H1 (cell line): ENCODE results near the gene HBA2. TPM values are rescaled to one million over a fixed set of nuclear protein-coding genes. Genes with fewer than 3 reads are reported as not detected.

Experiments
- CTCF ChIA-PET: fragments of 300-600 bp; sonication (Branson Sonifier 250); formaldehyde crosslinking; loops from one replicate; lab custom pipeline; 2021; ENCODE audit not compliant: partially characterized antibody; lab: Charles Lee
- POLR2A ChIA-PET: fragments of 300-600 bp; sonication (Branson Sonifier 250); formaldehyde crosslinking; loops from one replicate; lab custom pipeline; 2021; ENCODE audit warnings: inconsistent platforms; ENCODE audit not compliant: partially characterized antibody; lab: Charles Lee
- DNase-seq, 2 experiments: peaks; one replicate each; pipeline versions ENCODE4 v3.0.0 to v3.0.0-alpha.2; 2010 to 2022; ENCODE audit warnings: low spot score in 2 of 2, low read depth in 1 of 2, mixed read lengths in 1 of 2
- FAIRE-seq: peaks from 2 replicates; lab custom pipeline; 2011; peaks lifted over from hg19 to GRCh38; lab: Jason Lieb, UNC
- H2AFZ ChIP-seq: 2 replicates; pipeline ENCODE4 v1.8.1; 2012; ENCODE audit warnings: low read length, inconsistent platforms
- H2AK5ac ChIP-seq: 2 replicates; pipeline ENCODE4 v1.6.1; 2013; ENCODE audit warnings: low read depth, low read length
- H2BK120ac ChIP-seq: replicated peaks from 2 replicates; pipeline ENCODE3; 2013; ENCODE audit warnings: low read depth, low read length, inconsistent platforms
- H2BK12ac ChIP-seq: 2 replicates; pipeline ENCODE4 v1.6.1; 2013; ENCODE audit warnings: low read depth, low read length
- H2BK15ac ChIP-seq: 2 replicates; pipeline ENCODE4 v1.6.1; 2013; ENCODE audit warnings: low read length
- H2BK20ac ChIP-seq: 2 replicates; pipeline ENCODE4 v1.6.1; 2013; ENCODE audit warnings: low read length
- H2BK5ac ChIP-seq: 2 replicates; pipeline ENCODE4 v1.6.1; 2013; ENCODE audit warnings: low read depth, low read length
- H3K14ac ChIP-seq: 2 replicates; pipeline ENCODE4 v1.6.1; 2013; ENCODE audit warnings: inconsistent platforms; ENCODE audit not compliant: insufficient read length
- H3K18ac ChIP-seq: 2 replicates; pipeline ENCODE4 v1.6.1; 2013; ENCODE audit warnings: low read length; ENCODE audit errors: extremely low read depth
- H3K23ac ChIP-seq: 2 replicates; pipeline ENCODE4 v1.6.1; 2013; ENCODE audit warnings: inconsistent platforms; ENCODE audit not compliant: insufficient read length
- H3K23me2 ChIP-seq: 2 replicates; pipeline ENCODE4 v1.6.1; 2013; ENCODE audit warnings: low read depth, low read length
- H3K27ac ChIP-seq: 2 replicates; pipeline ENCODE4 v1.6.1; 2011; ENCODE audit warnings: low read depth, low read length, inconsistent platforms
- H3K27me3 ChIP-seq, 4 experiments: replicated peaks in 1 of 4; 1 replicate in 1 of 4; 2 replicates in 3 of 4; pipeline versions ENCODE4 v1.6.1 to v1.8.1; 2011 to 2013; ENCODE audit warnings: low read length in 3 of 4, mild to moderate bottlenecking in 3 of 4, inconsistent platforms in 2 of 4, mixed read lengths in 2 of 4, moderate library complexity in 1 of 4; ENCODE audit not compliant: control insufficient read depth in 3 of 4, insufficient read depth in 3 of 4; ENCODE audit errors: extremely low read depth in 1 of 4
- H3K36me3 ChIP-seq, 4 experiments: 2 replicates each; pipeline versions ENCODE4 v1.6.1 to v1.8.1; 2011 to 2013; ENCODE audit warnings: mild to moderate bottlenecking in 4 of 4, low read length in 3 of 4, moderate library complexity in 2 of 4, control low read depth in 1 of 4, inconsistent platforms in 1 of 4; ENCODE audit not compliant: insufficient read depth in 4 of 4, control insufficient read depth in 2 of 4
- H3K4ac ChIP-seq: replicated peaks from 2 replicates; pipeline ENCODE3; 2013; ENCODE audit warnings: low read length, low read depth, mixed read lengths, inconsistent platforms; ENCODE audit not compliant: insufficient read length
- H3K4me1 ChIP-seq, 4 experiments: replicated peaks in 1 of 4; 1 replicate in 1 of 4; 2 replicates in 3 of 4; pipeline versions ENCODE4 v1.6.1 to v1.8.1; 2011 to 2013; ENCODE audit warnings: low read length in 3 of 4, inconsistent platforms in 2 of 4, mixed read lengths in 1 of 4; ENCODE audit not compliant: insufficient read depth in 4 of 4, control insufficient read depth in 3 of 4
- H3K4me2 ChIP-seq, 2 experiments: 2 replicates each; pipeline versions ENCODE4 v1.6.1 to v1.8.1; 2011 to 2013; ENCODE audit warnings: low read depth in 2 of 2, low read length in 2 of 2, control low read depth in 1 of 2, inconsistent platforms in 1 of 2, mild to moderate bottlenecking in 1 of 2; ENCODE audit not compliant: insufficient read depth in 1 of 2
- H3K4me3 ChIP-seq, 4 experiments: fragments of 200-600, 300-600 bp in 1 of 4; sonication (generic), shearing (Covaris generic), sonication (Bioruptor Twin) in 1 of 4; 2 replicates each; pipeline versions ENCODE4 v1.5.1 to v1.8.1; 2011 to 2016; ENCODE audit warnings: low read length in 4 of 4, low read depth in 3 of 4, control low read depth in 2 of 4, inconsistent platforms in 2 of 4, mild to moderate bottlenecking in 2 of 4, mixed read lengths in 1 of 4, moderate library complexity in 1 of 4; ENCODE audit not compliant: insufficient read depth in 2 of 4; ENCODE audit errors: extremely low read depth in 1 of 4
- H3K56ac ChIP-seq: replicated peaks from 2 replicates; pipeline ENCODE3; 2013; ENCODE audit warnings: low read depth, mild to moderate bottlenecking, mixed read lengths, low read length, inconsistent platforms; ENCODE audit not compliant: insufficient read length
- H3K79me1 ChIP-seq: 2 replicates; pipeline ENCODE4 v1.6.1; 2013; ENCODE audit warnings: low read depth, low read length, control low read depth
- H3K79me2 ChIP-seq, 2 experiments: 2 replicates each; pipeline versions ENCODE4 v1.6.1 to v1.8.1; 2012 to 2013; ENCODE audit warnings: low read length in 2 of 2, mild to moderate bottlenecking in 2 of 2, inconsistent platforms in 1 of 2; ENCODE audit not compliant: insufficient read depth in 2 of 2, control insufficient read depth in 1 of 2
- H3K9ac ChIP-seq, 4 experiments: replicated peaks in 1 of 4; 1 replicate in 1 of 4; 2 replicates in 3 of 4; pipeline versions ENCODE4 v1.6.1 to v1.8.1; 2011 to 2013; ENCODE audit warnings: low read depth in 3 of 4, low read length in 3 of 4, control low read depth in 2 of 4, mild to moderate bottlenecking in 2 of 4, moderate library complexity in 2 of 4, inconsistent platforms in 1 of 4; ENCODE audit errors: extremely low read depth in 1 of 4
- H3K9me3 ChIP-seq, 2 experiments: 2 replicates each; pipeline versions ENCODE4 v1.6.1 to v1.8.1; 2012 to 2013; ENCODE audit warnings: mild to moderate bottlenecking in 2 of 2, moderate library complexity in 2 of 2, control low read depth in 1 of 2, inconsistent platforms in 1 of 2, low read depth in 1 of 2, low read length in 1 of 2, mixed read lengths in 1 of 2; ENCODE audit not compliant: insufficient read depth in 2 of 2
- H4K20me1 ChIP-seq, 2 experiments: replicated peaks in 1 of 2; 2 replicates each; pipeline versions ENCODE3 to v1.8.1; 2011 to 2013; ENCODE audit warnings: inconsistent platforms in 2 of 2, low read length in 2 of 2, mild to moderate bottlenecking in 1 of 2; ENCODE audit not compliant: insufficient read depth in 2 of 2, control insufficient read depth in 1 of 2
- H4K5ac ChIP-seq: 2 replicates; pipeline ENCODE4 v1.6.1; 2013; ENCODE audit warnings: low read length, low read depth, mixed read lengths, inconsistent platforms; ENCODE audit not compliant: insufficient read length
- H4K8ac ChIP-seq: 2 replicates; pipeline ENCODE4 v1.8.0; 2013; ENCODE audit warnings: mild to moderate bottlenecking, moderate library complexity, low read length, inconsistent platforms; ENCODE audit not compliant: insufficient read depth; ENCODE audit errors: extremely low read depth
- H4K91ac ChIP-seq: replicated peaks from 2 replicates; pipeline ENCODE3; 2013; ENCODE audit warnings: low read length, mixed read lengths, inconsistent platforms; ENCODE audit not compliant: insufficient read length
- RAD21 ChIP-seq, 2 experiments: IDR thresholded peaks in 1 of 2; conservative IDR thresholded peaks in 1 of 2; 2 replicates each; pipeline ENCODE4 v1.6.1; 2011; ENCODE audit warnings: low read depth in 2 of 2, low read length in 2 of 2, improper control_type of control experiment in 1 of 2, inconsistent platforms in 1 of 2, mild to moderate bottlenecking in 1 of 2, moderate library complexity in 1 of 2
- SIRT6 ChIP-seq: IDR thresholded peaks from one replicate; pipeline ENCODE4 v1.7.1; 2012; ENCODE audit warnings: low read length, inconsistent platforms
- SRF ChIP-seq: IDR thresholded peaks from 2 replicates; pipeline ENCODE4 v1.6.1; 2011; ENCODE audit warnings: mild to moderate bottlenecking, low read depth, low read length, moderate library complexity
- TCF12 ChIP-seq: IDR thresholded peaks from 2 replicates; pipeline ENCODE4 v1.6.1; 2011; ENCODE audit warnings: low read depth, mild to moderate bottlenecking, low read length
- WGBS, 2 experiments: shearing (Covaris generic) in 1 of 2; methylation state at CpG; one replicate each; pipeline versions ENCODE4 v1.1.6 to v1.1.7; 2013 to 2015; ENCODE audit warnings: low lambda C conversion rate in 2 of 2, mixed read lengths in 2 of 2, inconsistent platforms in 1 of 2, low coverage in 1 of 2, missing lambda C conversion rate in 1 of 2; ENCODE audit not compliant: insufficient replicate concordance in 2 of 2, insufficient coverage in 1 of 2, insufficient read length in 1 of 2; ENCODE audit errors: extremely low coverage in 1 of 2, missing lambda C conversion rate in 1 of 2; 5-methylcytosine and 5-hydroxymethylcytosine counted together
- polyA plus RNA-seq, 7 experiments: library from polyadenylated mRNA; depleted of rRNA in 3 of 7; stranded (reverse) in 5 of 7; unstranded in 2 of 7; fragments of >200 nt in 5 of 7; fragments of 200-250 nt in 2 of 7; gene quantifications; 1 replicate in 5 of 7; 2 replicates in 1 of 7; 4 replicates in 1 of 7; pipeline versions ENCODE4 v1.2.1 to v1.2.3, GENCODE V29; 2011 to 2013; ENCODE audit warnings: missing spikeins in 2 of 7, mixed read lengths in 2 of 7
- total RNA-seq: library from RNA; stranded (reverse); fragmentation: NEBNext Ultra II Directional; extraction: Animal tissue kit (Norgen Biotek cat#: 25700); gene quantifications from 2 replicates; pipeline ENCODE4 v1.2.1, GENCODE V29; 2021

HBA2 gene
- total and polyA plus RNA-seq, 2 of the 8 experiments (the other 6 are each of a cell fraction or from before 2014, with no cell fraction given), result 6.1 TPM; not detected in 1

DNA sequence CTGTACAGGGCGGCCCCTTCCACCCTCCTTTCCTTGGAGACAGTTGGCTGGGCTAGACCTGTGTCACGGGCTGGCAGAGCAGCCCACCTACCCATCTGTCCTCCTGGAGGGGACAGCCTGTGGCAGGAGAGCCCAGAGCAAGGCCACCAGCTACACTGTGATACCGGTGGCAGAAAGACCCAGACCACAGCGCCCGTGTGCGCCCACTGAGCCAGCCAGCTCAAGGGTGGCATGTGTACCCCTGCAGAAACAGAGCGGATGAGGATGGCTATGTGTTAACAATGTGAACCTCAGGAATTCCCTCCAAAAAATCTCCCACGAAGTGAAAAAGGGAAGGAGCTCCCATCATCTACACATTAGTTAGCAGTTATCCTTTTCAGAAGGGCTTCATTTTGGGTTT is 14.7 kb downstream of the HBA2 start:
- Histone ChIP-seq H3K27ac (no peak overlapping the region), H2BK20ac (no peak overlapping the region), H3K9ac (no peak overlapping the region), H4K5ac (no peak overlapping the region), H3K4me3 (no peak overlapping the region), H3K36me3 (peaks cover 28 to 52% (median 44%) of the 10 kb centered on the region in 4 experiments; a peak in 7 of 8 replicates), H3K9me3 (peaks cover 0 to 3% of the 10 kb centered on the region in 2 experiments; a peak in 1 of 4 replicates), H2AFZ (no peak overlapping the region), H2AK5ac (no peak overlapping the region), H3K23me2 (no peaks in the 10 kb centered on the region), H4K20me1 (peaks cover 4 to 14% of the 10 kb centered on the region in 2 experiments), H3K56ac (no peak overlapping the region), H3K79me2 (no peaks in the 10 kb centered on the region), H3K18ac (no peak overlapping the region), H3K4me2 (no peak overlapping the region), H4K91ac (no peak overlapping the region), H3K23ac (no peak overlapping the region), H3K4ac (no peak overlapping the region), H2BK5ac (no peak overlapping the region), H4K8ac (no peak overlapping the region), H2BK120ac (no peak overlapping the region), H3K79me1 (no peaks in the 10 kb centered on the region; the same call in 1 of the 2 replicates), H2BK12ac (no peak overlapping the region), H3K14ac (no peak overlapping the region), H2BK15ac (no peak overlapping the region), H3K4me1 (no peaks in the 10 kb centered on the region), H3K27me3 (no peaks in the 10 kb centered on the region)
- FAIRE-seq (no peak), DNase-seq (no peak)
- POLR2A ChIA-PET, result interaction anchor here (0.6 to 34.3 kb wide), 3 partner anchors 38 to 173 kb away, joined by 3 to 348 read pairs (median 3); partner anchors contain the start of gene LUC7L
- 97% methylated on average over 8 of the region's 8 CpGs; no CpG with 5 or more reads in 1 of the 2 experiments for WGBS, 2 experiments
- CTCF ChIA-PET, result interaction anchor here (0.8 to 2.8 kb wide), 4 partner anchors 21 to 175 kb away, joined by 3 to 10 read pairs (median 6); no protein-coding TSS in a partner anchor
- TF ChIP-seq TCF12 (no peak), RAD21 (IDR thresholded peaks at IDR 0.05 in 1 of 2, conservative IDR thresholded peaks at IDR 0.05 in 1 of 2; ENCODE audit: low read depth in 2 of 2, low read length in 2 of 2) (no peak), SIRT6 (no peak), SRF (no peak)
